Kidney (tissue), 14 donors: ENCODE measurements around the gene FASLG. TPM values are rescaled to one million over a fixed set of nuclear protein-coding genes. Genes with fewer than 3 reads are reported as not detected.

Experiments used
- DNase-seq, 5 donors: peaks; one replicate each; pipeline ENCODE4 v3.0.0-alpha.2; 2013 to 2020
- FAIRE-seq: peaks from 2 replicates; lab custom pipeline; 2012; peaks lifted over from hg19 to GRCh38; lab: Jason Lieb, UNC
- H3K27ac ChIP-seq, 2 donors: one replicate each; pipeline ENCODE4 v1.7.0; 2013; ENCODE audit warnings: low read depth in 2 of 2, low read length in 2 of 2, inconsistent platforms in 1 of 2
- H3K27me3 ChIP-seq: one replicate; pipeline ENCODE4 v1.7.1; 2013; ENCODE audit warnings: low read length, inconsistent platforms; ENCODE audit not compliant: control insufficient read depth, insufficient read depth
- H3K36me3 ChIP-seq, 3 donors: one replicate each; pipeline versions ENCODE4 v1.7.0 to v1.7.1; 2013; ENCODE audit warnings: low read length in 3 of 3, control low read depth in 1 of 3, inconsistent platforms in 1 of 3; ENCODE audit not compliant: insufficient read depth in 3 of 3, control insufficient read depth in 2 of 3
- H3K4me1 ChIP-seq, 3 donors: one replicate each; pipeline versions ENCODE4 v1.7.0 to v1.7.1; 2013; ENCODE audit warnings: low read length in 3 of 3, inconsistent platforms in 1 of 3, low read depth in 1 of 3; ENCODE audit not compliant: control insufficient read depth in 2 of 3, insufficient read depth in 2 of 3
- H3K4me3 ChIP-seq, 3 donors: one replicate each; pipeline versions ENCODE4 v1.7.0 to v1.8.1; 2013; ENCODE audit warnings: low read length in 3 of 3, control low read depth in 1 of 3, inconsistent platforms in 1 of 3
- H3K9ac ChIP-seq, 3 donors: one replicate each; pipeline versions ENCODE4 v1.7.0 to v1.7.1; 2013; ENCODE audit warnings: low read length in 3 of 3, control low read depth in 1 of 3, inconsistent platforms in 1 of 3
- H3K9me3 ChIP-seq, 3 donors: one replicate each; pipeline versions ENCODE4 v1.7.0 to v1.7.1; 2013; ENCODE audit warnings: low read length in 3 of 3, control low read depth in 1 of 3, inconsistent platforms in 1 of 3; ENCODE audit not compliant: control insufficient read depth in 2 of 3, insufficient read depth in 1 of 3
- intact Hi-C: fragments of 100-400 bp; cut with DNase I; formaldehyde crosslinking; loops from one replicate; pipeline ENCODE4 v1.11.1; 2022
- polyA plus RNA-seq: library from polyadenylated mRNA; stranded (reverse); fragments of 350-450 nt; fragmentation: Illumina TruSeq; extraction: RNeasy Lipid Tissue Mini Kit (QIAGEN cat#74804); gene quantifications from one replicate; pipeline ENCODE4 v1.2.3, GENCODE V29; 2014; ENCODE audit warnings: low read depth, low replicate concordance; ENCODE audit not compliant: insufficient read depth
- total RNA-seq: library from RNA; stranded (reverse); fragmentation: NEBNext Ultra II Directional; extraction: Animal tissue kit (Norgen Biotek cat#: 25700); gene quantifications from one replicate; pipeline ENCODE4 v1.2.1, GENCODE V29; 2021
- TF ChIP-seq, protein P1 (sequence below): IDR thresholded peaks from 3 replicates; pipeline ENCODE4 v1.5.1; 2012; ENCODE audit warnings: mild to moderate bottlenecking, moderate library complexity, borderline replicate concordance; ENCODE audit not compliant: insufficient read depth; ENCODE audit errors: extremely low read depth
- donor health status: control.
- donor health status: control.
- donor health status: control.
- donor health status: control.
- donor health status: control.
- donor health status: DM: yes; HTN: yes; CAD: no.
- donor health status: Normal renal cell carcinoma (clear cell type).

The FASLG gene
- total and polyA plus RNA-seq, 2 donors from 2014 or later: 0.50 TPM; not detected in 1

GRCh38 chr1:172622541-172622940, 36.4 kb upstream of the FASLG start:
- no peaks in the 10 kb centered on the region for H3K27me3 ChIP-seq
- FAIRE-seq: no peak
- peaks cover 0 to 12% (median 0%) of the 10 kb centered on the region in 3 donors for H3K9me3 ChIP-seq
- intact Hi-C loops: no loop called here
- no peak overlapping the region for H3K4me3 ChIP-seq
- no peak overlapping the region for H3K9ac ChIP-seq
- TF ChIP-seq, protein P1, sequence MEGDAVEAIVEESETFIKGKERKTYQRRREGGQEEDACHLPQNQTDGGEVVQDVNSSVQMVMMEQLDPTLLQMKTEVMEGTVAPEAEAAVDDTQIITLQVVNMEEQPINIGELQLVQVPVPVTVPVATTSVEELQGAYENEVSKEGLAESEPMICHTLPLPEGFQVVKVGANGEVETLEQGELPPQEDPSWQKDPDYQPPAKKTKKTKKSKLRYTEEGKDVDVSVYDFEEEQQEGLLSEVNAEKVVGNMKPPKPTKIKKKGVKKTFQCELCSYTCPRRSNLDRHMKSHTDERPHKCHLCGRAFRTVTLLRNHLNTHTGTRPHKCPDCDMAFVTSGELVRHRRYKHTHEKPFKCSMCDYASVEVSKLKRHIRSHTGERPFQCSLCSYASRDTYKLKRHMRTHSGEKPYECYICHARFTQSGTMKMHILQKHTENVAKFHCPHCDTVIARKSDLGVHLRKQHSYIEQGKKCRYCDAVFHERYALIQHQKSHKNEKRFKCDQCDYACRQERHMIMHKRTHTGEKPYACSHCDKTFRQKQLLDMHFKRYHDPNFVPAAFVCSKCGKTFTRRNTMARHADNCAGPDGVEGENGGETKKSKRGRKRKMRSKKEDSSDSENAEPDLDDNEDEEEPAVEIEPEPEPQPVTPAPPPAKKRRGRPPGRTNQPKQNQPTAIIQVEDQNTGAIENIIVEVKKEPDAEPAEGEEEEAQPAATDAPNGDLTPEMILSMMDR: no peak
- no peaks in the 10 kb centered on the region for H3K4me1 ChIP-seq
- no peak for DNase-seq
- no peaks in the 10 kb centered on the region for H3K36me3 ChIP-seq
- H3K27ac ChIP-seq: no peak overlapping the region

DNA sequence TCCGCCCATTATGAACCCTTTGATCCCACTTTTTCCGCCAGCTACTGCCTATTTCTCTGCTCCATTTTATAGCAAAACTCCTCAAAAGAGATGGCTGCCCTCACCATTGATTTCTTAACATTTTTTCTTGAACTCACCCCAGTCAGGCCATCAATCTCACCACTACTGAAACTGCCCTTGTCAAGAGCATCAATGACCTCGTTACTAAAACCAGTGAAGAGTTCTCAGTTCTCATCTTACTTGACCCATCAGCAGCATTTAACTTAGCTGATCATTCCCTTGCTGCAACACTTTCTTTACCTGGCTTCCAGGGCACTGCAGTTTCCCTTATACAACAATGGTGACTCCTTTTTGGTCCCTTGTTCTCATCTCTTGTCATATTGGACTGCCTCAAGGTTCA, 35.2 kb upstream of the FASLG start:
- H3K27ac ChIP-seq: no peak overlapping the region
- FAIRE-seq: no peak

DNA sequence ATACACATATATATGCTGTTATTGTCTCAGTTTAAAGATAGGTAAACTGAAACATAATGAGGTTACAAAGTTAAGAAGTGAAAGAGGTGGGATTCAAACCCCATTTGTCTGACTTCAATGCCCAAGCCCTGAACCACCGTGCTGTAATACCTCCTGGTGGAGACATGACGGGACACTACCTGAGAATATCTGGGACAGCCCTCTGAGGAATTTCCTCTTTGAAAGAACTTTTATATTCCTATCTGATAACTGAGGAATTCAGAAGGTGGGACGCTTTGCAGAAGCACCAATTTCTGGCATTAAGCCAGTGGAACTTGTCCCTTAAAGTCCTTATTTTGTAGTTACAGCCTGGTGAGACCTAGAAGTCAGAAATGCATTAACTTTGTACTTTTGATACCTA, 32.1 kb upstream of the FASLG start:
- H3K36me3 ChIP-seq: no peaks in the 10 kb centered on the region
- H3K4me3 ChIP-seq: no peak overlapping the region
- no peak overlapping the region for H3K9ac ChIP-seq
- TF ChIP-seq, protein P1: no peak
- no peaks in the 10 kb centered on the region for H3K9me3 ChIP-seq
- H3K27ac ChIP-seq: no peak overlapping the region
- FAIRE-seq (no peak), DNase-seq (no peak)
- H3K4me1 ChIP-seq: no peaks in the 10 kb centered on the region
- intact Hi-C loops: no loop called here
- no peaks in the 10 kb centered on the region for H3K27me3 ChIP-seq

More for the DNA sequence above, 35.2 kb upstream of the FASLG start:
- peaks cover 0 to 10% (median 0%) of the 10 kb centered on the region in 3 donors for H3K9me3 ChIP-seq
- DNase-seq: no peak
- H3K4me1 ChIP-seq: no peaks in the 10 kb centered on the region
- H3K9ac ChIP-seq: no peak overlapping the region
- no peaks in the 10 kb centered on the region for H3K36me3 ChIP-seq
- TF ChIP-seq, protein P1: no peak
- intact Hi-C loops: no loop called here
- no peaks in the 10 kb centered on the region for H3K27me3 ChIP-seq
- no peak overlapping the region for H3K4me3 ChIP-seq

- no peaks in the 10 kb centered on the region for H3K36me3 ChIP-seq
- H3K27me3 ChIP-seq: no peaks in the 10 kb centered on the region
- no peaks in the 10 kb centered on the region for H3K9me3 ChIP-seq
- intact Hi-C loops: no loop called here
- FAIRE-seq (no peak), DNase-seq (no peak)
- no peak overlapping the region for H3K27ac ChIP-seq
- no peaks in the 10 kb centered on the region for H3K4me1 ChIP-seq
- H3K9ac ChIP-seq: no peak overlapping the region
- no peak overlapping the region for H3K4me3 ChIP-seq
- TF ChIP-seq, protein P1: no peak
These were observed 31.2 kb upstream of the FASLG start for GRCh38 chr1:172627702-172628101.
